Epithelial cell of proximal tubule (primary cell): Measurements from ENCODE around the gene POU5F1. TPM values are rescaled to one million over a fixed set of nuclear protein-coding genes. Genes with fewer than 3 reads are reported as not detected.
A peak's percentile ranks its signal among the peaks of the same experiment; 100 is the strongest.
"Not testable (repeated sequence)": the region's sequence is repeated elsewhere in the genome, so short reads cannot be mapped to it uniquely, and the experiment has no call there.

Experiments
- DNase-seq: peaks from one replicate; pipeline ENCODE4 v3.0.0-alpha.2; 2011; ENCODE audit warnings: low read depth
- H3K4me3 ChIP-seq: 2 replicates; pipeline ENCODE4 v1.5.1; 2011; ENCODE audit warnings: low read depth, mild to moderate bottlenecking, low read length
- total RNA-seq: library from RNA; depleted of rRNA; stranded (reverse); fragments of >200 nt; gene quantifications from 2 replicates; pipeline ENCODE4 v1.2.3, GENCODE V29; 2015
- TF ChIP-seq, protein P1 (sequence below): conservative IDR thresholded peaks from 2 replicates; pipeline ENCODE4 v1.5.1; 2012; ENCODE audit warnings: low read depth, mild to moderate bottlenecking, low read length

Gene POU5F1
- total RNA-seq, 1 donor from 2014 or later: 5.1 TPM

DNA sequence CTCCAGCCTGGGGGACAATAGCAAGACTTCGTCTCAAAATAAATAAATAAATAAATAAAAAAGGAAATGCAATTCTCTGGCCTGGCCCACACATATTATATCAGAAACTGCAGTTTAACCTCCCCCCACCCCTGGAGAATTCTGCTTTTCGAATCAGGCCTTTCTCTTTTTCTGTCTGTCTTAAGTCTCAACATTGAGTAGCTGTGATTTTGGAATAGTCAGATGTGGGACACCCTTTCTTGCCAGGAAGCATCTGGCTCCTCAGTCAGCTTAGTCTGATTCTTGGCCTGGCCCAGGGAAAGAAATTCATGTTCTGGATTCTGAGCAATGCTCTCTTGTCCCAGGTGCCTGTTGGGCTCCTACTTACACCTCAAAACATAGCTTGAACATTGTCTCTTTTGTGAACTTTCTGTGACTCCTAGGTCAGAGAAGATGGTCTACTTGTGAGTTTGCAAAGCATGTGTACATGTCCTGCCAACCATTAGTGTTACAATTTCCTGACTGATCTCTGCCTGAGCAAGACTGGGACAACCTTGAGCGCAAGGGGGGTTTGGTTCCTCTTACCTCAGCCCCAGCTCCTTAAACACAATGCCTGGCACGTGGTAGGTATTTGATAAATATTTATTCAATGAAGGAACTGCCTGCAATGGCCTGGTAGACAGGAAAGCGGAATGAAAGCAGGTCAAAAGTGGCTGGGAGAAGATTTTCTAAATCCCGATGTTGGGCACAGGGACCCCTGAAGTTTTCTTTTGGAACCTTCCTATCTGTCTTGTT, 23.8 kb upstream of the POU5F1 start:
- no peak for DNase-seq
- TF ChIP-seq, protein P1, sequence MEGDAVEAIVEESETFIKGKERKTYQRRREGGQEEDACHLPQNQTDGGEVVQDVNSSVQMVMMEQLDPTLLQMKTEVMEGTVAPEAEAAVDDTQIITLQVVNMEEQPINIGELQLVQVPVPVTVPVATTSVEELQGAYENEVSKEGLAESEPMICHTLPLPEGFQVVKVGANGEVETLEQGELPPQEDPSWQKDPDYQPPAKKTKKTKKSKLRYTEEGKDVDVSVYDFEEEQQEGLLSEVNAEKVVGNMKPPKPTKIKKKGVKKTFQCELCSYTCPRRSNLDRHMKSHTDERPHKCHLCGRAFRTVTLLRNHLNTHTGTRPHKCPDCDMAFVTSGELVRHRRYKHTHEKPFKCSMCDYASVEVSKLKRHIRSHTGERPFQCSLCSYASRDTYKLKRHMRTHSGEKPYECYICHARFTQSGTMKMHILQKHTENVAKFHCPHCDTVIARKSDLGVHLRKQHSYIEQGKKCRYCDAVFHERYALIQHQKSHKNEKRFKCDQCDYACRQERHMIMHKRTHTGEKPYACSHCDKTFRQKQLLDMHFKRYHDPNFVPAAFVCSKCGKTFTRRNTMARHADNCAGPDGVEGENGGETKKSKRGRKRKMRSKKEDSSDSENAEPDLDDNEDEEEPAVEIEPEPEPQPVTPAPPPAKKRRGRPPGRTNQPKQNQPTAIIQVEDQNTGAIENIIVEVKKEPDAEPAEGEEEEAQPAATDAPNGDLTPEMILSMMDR: no peak

DNA sequence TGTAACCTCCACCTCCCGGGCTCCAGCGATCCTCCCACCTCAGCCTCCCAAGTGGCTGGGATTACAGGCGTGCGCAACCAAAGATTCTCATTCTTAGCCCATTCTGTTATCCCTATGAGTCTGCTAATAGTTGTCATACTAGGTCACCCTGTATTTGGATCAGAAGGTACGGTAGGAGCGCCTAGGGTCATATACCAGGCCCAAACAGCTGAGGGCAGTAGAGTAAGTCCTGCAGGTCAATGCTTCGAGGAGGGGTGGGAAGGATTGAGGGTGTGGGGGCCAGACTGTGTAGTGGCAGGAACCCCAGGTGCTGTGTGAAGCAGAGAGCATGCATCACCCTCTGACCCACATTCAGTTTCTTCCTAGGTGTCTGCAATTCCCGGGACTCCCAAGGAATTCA, 22.7 kb upstream of the POU5F1 start:
- TF ChIP-seq, protein P1: peak; percentile 40
- no peak for DNase-seq
- H3K4me3 ChIP-seq: no peak overlapping the region

More for the DNA sequence above, 23.8 kb upstream of the POU5F1 start:
- no peak overlapping the region for H3K4me3 ChIP-seq

DNA sequence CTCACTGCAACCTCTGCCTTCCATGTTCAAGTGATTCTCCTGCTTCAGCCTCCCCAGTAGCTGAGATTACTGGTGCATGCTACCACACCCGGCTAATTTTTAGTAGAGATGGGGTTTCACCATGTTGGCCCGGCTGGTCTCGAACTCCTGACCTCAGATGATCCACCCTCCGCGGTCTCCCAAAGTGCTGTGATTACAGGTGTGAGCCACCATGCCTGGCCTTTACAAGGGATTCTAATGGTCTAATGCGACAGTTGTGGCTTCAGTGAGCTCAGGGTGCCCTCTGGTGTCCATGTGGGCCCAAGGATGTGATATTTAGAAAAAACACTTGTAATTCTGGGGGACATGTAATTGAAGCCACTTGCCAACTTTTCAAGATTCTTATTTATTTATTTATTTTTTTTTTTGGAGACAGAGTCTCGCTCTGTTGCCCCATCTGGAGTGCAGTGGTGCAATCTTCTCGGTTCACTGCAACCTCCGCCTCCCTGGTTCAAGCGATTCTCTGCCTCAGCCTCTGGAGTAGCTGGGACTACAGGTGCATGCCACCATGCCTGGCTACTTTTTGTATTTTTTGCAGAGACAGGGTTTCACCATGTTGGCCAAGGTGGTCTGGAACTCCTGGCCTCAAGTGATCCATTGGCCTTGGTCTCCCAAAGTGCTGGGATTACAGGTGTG, 22.1 kb upstream of the POU5F1 start:
- not testable (repeated sequence) for DNase-seq, H3K4me3 ChIP-seq
- TF ChIP-seq, protein P1: peak; percentile 76

DNA sequence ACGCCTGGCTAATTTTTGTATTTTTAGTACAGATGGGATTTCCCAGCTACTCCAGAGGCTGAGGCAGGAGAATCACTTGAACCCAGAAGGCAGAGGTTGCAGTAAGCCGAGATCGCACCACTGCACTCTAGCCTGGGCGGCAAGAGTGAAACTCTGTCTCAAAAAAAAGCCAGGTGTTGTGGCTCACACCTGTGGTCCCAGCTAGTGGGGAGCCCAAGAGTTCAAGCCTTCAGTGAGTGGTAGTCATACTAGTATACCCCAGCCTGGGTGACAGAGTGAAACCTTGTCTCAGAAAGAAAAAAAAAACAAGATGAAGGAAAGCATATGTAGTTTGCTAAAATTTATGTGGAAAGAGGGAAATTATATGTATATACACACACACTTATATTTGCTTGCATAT, 20.0 kb upstream of the POU5F1 start:
- TF ChIP-seq, protein P1: no peak
- H3K4me3 ChIP-seq: no peak overlapping the region
- DNase-seq: no peak

DNA sequence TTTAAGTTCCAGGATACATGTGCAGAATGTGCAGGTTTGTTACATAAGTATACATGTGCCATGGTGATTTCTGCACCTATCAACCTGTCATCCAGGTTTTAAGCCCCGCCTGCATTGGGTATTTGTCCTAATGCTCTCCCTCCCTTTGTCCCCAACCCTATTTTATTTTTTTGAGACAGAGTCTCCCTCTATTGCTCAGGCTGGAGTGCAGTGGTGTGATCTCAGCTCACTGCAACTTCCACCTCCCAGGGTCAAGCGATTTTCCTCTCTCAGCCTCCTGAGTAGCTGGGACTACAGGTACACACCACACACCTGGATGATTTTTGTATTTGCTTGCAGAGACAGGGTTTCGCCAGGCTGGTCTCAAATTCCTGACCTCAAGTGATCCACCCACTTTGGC, 18.7 kb upstream of the POU5F1 start:
- H3K4me3 ChIP-seq, DNase-seq: not testable (repeated sequence)

DNA sequence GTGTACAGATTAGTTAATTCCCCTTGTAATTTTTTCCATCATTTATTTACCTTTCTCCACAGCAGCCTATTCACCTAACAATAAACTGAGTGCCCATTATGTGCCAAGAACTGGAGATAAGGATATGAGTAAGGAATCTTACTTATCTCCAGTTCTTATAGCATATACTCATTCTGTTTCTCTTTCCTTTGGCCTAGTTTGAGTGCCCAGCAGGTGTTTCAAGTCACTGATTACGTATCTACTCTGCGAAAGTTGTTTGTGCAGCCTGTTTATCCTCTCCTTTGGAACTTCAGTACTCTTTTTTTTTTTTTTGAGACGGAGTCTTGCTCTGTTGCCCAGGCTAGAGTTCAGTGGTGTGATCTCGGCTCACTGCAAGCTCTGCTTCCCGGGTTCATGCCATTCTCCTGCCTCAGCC, 17.3 kb upstream of the POU5F1 start:
- TF ChIP-seq, protein P1: no peak
- H3K4me3 ChIP-seq: no peak overlapping the region
- no peak for DNase-seq

DNA sequence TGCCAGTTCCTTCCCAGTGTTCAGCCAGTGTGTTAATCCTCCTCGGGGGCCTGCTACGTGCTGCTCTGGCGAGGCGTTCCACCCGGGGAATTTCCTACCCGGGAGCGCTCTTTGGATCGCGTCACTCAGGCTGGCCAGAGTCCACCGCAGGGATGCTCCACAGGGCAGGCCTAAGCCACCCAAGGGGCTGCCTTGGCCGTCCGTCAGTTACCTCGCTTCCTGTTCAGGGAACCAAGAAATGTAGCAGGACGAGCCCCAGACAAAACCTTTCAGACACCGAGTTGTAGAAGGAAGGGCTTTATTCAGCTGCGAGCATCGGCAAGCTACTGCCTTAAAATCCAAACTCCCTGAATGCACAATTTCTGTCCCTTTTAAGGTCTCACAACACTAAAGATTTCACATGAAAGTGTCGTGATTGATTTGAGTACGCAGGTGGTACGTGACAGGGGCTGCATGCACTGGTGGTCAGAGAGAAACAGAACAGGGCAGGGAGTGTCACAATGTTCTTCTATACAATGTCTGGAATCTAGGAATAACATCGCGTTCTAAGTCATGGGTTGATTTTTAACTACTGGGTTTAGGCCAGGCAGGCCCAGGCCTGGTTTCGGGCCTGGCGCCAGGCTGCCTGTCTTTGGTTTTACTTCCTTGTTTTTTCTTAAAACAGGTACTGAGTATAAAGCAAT, 15.7 kb upstream of the POU5F1 start:
- TF ChIP-seq, protein P1: no peak
- peak overlapping the region; percentile 60 for H3K4me3 ChIP-seq
- peak; percentile 67 for DNase-seq

DNA sequence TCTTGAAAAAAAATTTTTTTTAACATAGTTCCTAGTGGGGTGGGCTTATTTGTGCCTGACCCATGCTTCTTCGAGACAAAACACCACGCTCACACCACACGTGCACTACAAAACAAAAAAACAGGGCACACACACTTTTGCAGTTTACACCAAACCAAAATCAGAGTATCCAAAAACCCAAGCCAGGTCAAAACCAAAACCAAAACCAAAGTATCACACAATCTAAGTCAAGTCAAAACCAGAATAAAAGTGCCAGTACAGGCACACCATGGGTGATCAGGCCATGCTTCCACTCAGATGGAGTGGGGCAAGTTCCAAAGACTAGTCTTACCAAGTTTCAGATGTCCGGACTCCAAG, 15.2 kb upstream of the POU5F1 start:
- peak overlapping the region; percentile 60 for H3K4me3 ChIP-seq
- not testable (repeated sequence) for DNase-seq

DNA sequence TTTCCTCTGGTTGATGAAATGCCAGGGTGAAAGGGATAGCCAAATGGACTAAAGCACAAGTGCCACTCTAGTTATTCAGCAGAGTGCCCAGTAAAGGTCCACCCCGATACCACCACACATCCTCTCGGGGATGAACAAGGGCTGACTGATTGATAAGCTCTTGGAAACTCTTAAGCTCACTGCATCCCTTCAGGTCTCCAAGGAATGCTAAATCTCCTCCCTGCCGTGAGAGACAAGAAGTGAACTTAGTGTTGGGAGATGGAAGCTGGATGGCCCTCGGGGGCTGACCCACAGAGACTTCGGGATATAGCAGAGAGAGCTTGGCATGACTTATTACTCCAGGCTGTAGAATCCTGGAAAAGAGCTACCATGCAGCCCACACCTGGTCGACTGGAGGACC, 13.4 kb upstream of the POU5F1 start:
- not testable (repeated sequence) for DNase-seq
- peak overlapping the region; percentile 60 for H3K4me3 ChIP-seq

DNA sequence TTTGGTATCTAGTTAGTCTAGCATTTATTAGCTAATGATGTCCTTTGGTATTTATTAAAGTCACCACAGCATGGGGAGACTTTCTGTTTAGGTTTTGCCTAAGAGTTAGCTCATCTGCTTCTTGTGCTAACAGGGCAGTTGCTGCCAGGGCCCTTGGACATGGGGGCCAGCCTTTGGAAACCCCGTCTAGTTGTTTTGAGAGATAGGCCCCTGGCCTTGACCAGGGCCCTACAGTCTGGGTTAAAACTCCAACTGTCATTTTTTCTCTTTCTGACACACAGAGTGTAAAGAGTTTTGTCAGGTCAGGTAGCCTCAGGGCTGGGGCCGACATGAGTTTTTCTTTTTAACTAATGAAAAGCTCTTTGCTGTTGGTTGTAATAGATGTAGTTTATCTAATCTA, 12.8 kb upstream of the POU5F1 start:
- not testable (repeated sequence) for DNase-seq
- peak overlapping the region; percentile 60 for H3K4me3 ChIP-seq
